Left ventricle myocardium inferior (tissue), 1 donor: Measurements from ENCODE around the gene BNIP3. TPM values are rescaled to one million over a fixed set of nuclear protein-coding genes. Genes with fewer than 3 reads are reported as not detected.

Experiments used
- DNase-seq: peaks from one replicate; pipeline ENCODE4 v3.0.0-alpha.2; 2020
- H3K27ac ChIP-seq: fragments of 200-600 bp; replicated peaks from 2 replicates; pipeline ENCODE4 v1.8.0; 2021
- H3K27me3 ChIP-seq: fragments of 200-600 bp; 2 replicates; pipeline ENCODE4 v1.8.0; 2021; ENCODE audit warnings: low read depth
- H3K36me3 ChIP-seq: fragments of 200-600 bp; 2 replicates; pipeline ENCODE4 v1.8.0; 2021
- H3K4me1 ChIP-seq: fragments of 200-600 bp; 2 replicates; pipeline ENCODE4 v1.8.0; 2021
- H3K4me3 ChIP-seq: fragments of 200-600 bp; 2 replicates; pipeline ENCODE4 v1.8.0; 2021; ENCODE audit warnings: mild to moderate bottlenecking, moderate library complexity
- H3K9me3 ChIP-seq: fragments of 200-600 bp; replicated peaks from 2 replicates; pipeline ENCODE4 v1.8.0; 2021
- CTCF ChIP-seq: fragments of 200-600 bp; IDR thresholded peaks from 2 replicates; pipeline ENCODE4 v1.8.0; 2021; ENCODE audit warnings: antibody characterized with exemption, mild to moderate bottlenecking, borderline replicate concordance
- intact Hi-C: fragments of 100-400 bp; cut with micrococcal nuclease; formaldehyde crosslinking; loops from one replicate; pipeline ENCODE4 v1.11.0; 2022
- total RNA-seq: library from RNA; stranded (reverse); fragmentation: NEBNext Ultra II Directional; extraction: Animal tissue kit (Norgen Biotek cat#: 25700); gene quantifications from one replicate; pipeline ENCODE4 v1.2.1, GENCODE V29; 2021
- donor health status: DM: no; HTN: yes; CAD: no; lungs with severe emphysema.

The BNIP3 gene
- total RNA-seq, 1 donor from 2014 or later = 161 TPM

- no peak for TF ChIP-seq CTCF
- H3K36me3 ChIP-seq = peaks cover 31% of the 10 kb centered on the region
- H3K27me3 ChIP-seq = no peaks in the 10 kb centered on the region
- H3K4me3 ChIP-seq = no peak overlapping the region
- H3K27ac ChIP-seq = no peak overlapping the region
- intact Hi-C loops = no loop called here
- H3K4me1 ChIP-seq = no peaks in the 10 kb centered on the region
- no peaks in the 10 kb centered on the region for H3K9me3 ChIP-seq
- DNase-seq = no peak
These were observed 19.7 kb downstream of the BNIP3 start for GRCh38 chr10:131961777-131962662.

- Histone ChIP-seq H3K27ac (no peak overlapping the region), H3K4me3 (no peak overlapping the region), H3K36me3 (peaks cover 31% of the 10 kb centered on the region), H3K27me3 (no peaks in the 10 kb centered on the region), H3K4me1 (no peaks in the 10 kb centered on the region), H3K9me3 (no peaks in the 10 kb centered on the region)
- intact Hi-C loops = no loop called here
- no peak for DNase-seq
- TF ChIP-seq CTCF = no peak
These were observed 20.5 kb downstream of the BNIP3 start for GRCh38 chr10:131961047-131961776.

GRCh38 chr10:131960631-131961046 lies 21.1 kb downstream of the BNIP3 start:
- H3K4me1 ChIP-seq = no peaks in the 10 kb centered on the region
- H3K4me3 ChIP-seq = no peak overlapping the region
- TF ChIP-seq CTCF = no peak
- no peak for DNase-seq
- no peaks in the 10 kb centered on the region for H3K9me3 ChIP-seq
- H3K36me3 ChIP-seq = peaks cover 31% of the 10 kb centered on the region
- no peak overlapping the region for H3K27ac ChIP-seq
- H3K27me3 ChIP-seq = no peaks in the 10 kb centered on the region
- intact Hi-C loops = no loop called here

- Histone ChIP-seq H3K9me3 (no peaks in the 10 kb centered on the region), H3K27ac (no peak overlapping the region), H3K36me3 (peaks cover 31% of the 10 kb centered on the region), H3K4me1 (no peaks in the 10 kb centered on the region), H3K4me3 (no peak overlapping the region), H3K27me3 (no peaks in the 10 kb centered on the region)
- intact Hi-C loops = no loop called here
- no peak for TF ChIP-seq CTCF
- DNase-seq = no peak
These were observed 21.9 kb downstream of the BNIP3 start for GRCh38 chr10:131959841-131960240.

GRCh38 chr10:131955591-131956340 lies 26.0 kb downstream of the BNIP3 start:
- Histone ChIP-seq H3K36me3 (peaks cover 54% of the 10 kb centered on the region), H3K27me3 (no peaks in the 10 kb centered on the region), H3K27ac (no peak overlapping the region), H3K9me3 (no peaks in the 10 kb centered on the region), H3K4me1 (no peaks in the 10 kb centered on the region), H3K4me3 (no peak overlapping the region)
- intact Hi-C loops = no loop called here
- TF ChIP-seq CTCF = no peak
- no peak for DNase-seq
